ENCODE measurements around the gene RERE. TPM values are rescaled to one million over a fixed set of nuclear protein-coding genes. Genes with fewer than 3 reads are reported as not detected.

The RERE gene
- total RNA-seq, 1 donor from 2014 or later: 80.3 TPM

- H3K27me3 ChIP-seq: no peaks in the 10 kb centered on the region
- DNase-seq (ENCODE audit: extremely low spot score in 2 of 2): no peak
- H3K4me1 ChIP-seq: peaks cover 18% of the 10 kb centered on the region
- H3K4me3 ChIP-seq: no peak overlapping the region
- H3K9me3 ChIP-seq: no peaks in the 10 kb centered on the region
- no peak for TF ChIP-seq POLR2AphosphoS5 (IDR thresholded peaks at IDR 0.05; ENCODE audit: insufficient read depth in 1 of 2, low read depth in 1 of 2)
- no peaks in the 10 kb centered on the region for H3K36me3 ChIP-seq
- no peak overlapping the region for H3K27ac ChIP-seq
- intact Hi-C loops (cut with DNase I): loop anchor here (10.0 kb wide), 1 partner anchor 281 kb away; no protein-coding TSS in a partner anchor
Measured at GRCh38 chr1:8846263-8846662, 28.8 kb upstream of the RERE start.

DNA sequence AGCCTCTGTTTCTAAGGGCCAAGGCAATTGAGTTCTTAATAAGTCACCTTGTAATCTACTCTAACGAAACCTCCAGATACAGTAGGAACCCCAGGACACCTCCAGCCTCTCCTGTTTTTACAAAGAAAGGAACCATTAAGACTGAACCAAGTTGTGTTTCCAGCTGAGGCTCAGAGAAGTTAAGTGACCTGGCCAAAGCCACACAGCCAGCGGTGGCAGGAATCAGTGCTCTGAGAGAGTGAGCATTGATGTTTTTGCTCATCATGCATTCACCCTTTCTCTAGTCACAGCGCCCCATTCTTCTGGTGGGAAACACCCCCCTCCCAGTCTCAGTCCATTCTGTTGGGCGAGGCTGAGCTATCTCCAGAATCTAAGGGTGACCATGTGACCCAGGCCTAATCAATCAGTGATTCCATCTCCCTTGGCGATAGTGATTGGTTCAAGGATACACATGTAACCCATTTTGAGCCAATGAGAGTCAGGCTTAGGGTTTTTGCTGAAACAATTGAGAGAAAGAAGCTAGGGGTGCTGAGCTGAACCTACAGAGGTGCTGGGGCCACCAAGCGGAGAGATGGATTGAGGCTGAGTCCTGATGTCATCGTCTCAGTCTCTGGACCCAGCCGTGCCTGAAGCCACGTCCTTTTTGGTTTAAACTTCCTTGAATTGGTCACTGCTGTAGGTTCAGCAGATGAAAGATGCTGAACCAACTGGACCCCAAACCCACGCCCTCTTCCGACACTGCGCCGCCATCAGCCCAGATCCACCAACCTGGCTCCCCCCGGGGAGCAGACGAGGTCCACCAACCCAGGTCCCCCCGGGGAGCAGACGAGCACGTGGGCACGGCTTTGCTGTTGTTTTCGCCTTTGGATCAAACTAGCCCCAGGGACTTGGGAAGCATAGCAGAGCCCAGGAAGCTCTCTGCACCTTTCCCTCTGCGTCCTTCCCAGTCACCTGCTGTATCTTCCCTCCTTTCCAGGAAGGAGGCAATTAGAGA is 28.0 kb upstream of the RERE start:
- intact Hi-C loops (cut with DNase I): loop anchor here (10.0 kb wide), 1 partner anchor 281 kb away; no protein-coding TSS in a partner anchor
- Histone ChIP-seq H3K36me3 (no peaks in the 10 kb centered on the region), H3K27ac (no peak overlapping the region), H3K27me3 (no peaks in the 10 kb centered on the region), H3K9me3 (no peaks in the 10 kb centered on the region), H3K4me1 (peaks cover 18% of the 10 kb centered on the region), H3K4me3 (no peak overlapping the region)
- TF ChIP-seq CTCF (IDR thresholded peaks at IDR 0.05) (no peak), POLR2AphosphoS5 (IDR thresholded peaks at IDR 0.05; ENCODE audit: insufficient read depth in 1 of 2, low read depth in 1 of 2) (no peak), POLR2A (IDR thresholded peaks at IDR 0.05) (no peak)
- DNase-seq (ENCODE audit: extremely low spot score in 2 of 2): no peak

- TF ChIP-seq CTCF (IDR thresholded peaks at IDR 0.05): no peak
- no peak for TF ChIP-seq POLR2A (IDR thresholded peaks at IDR 0.05)
- TF ChIP-seq POLR2AphosphoS5 (IDR thresholded peaks at IDR 0.05; ENCODE audit: insufficient read depth in 1 of 2, low read depth in 1 of 2): no peak
- no peaks in the 10 kb centered on the region for H3K36me3 ChIP-seq
- DNase-seq (ENCODE audit: extremely low spot score in 2 of 2): no peak
- H3K4me3 ChIP-seq: no peak overlapping the region
- intact Hi-C loops (cut with DNase I): loop anchor here (10.0 kb wide), 1 partner anchor 280 kb away; no protein-coding TSS in a partner anchor
- H3K27me3 ChIP-seq: no peaks in the 10 kb centered on the region
- H3K27ac ChIP-seq: no peak overlapping the region
- peaks cover 18% of the 10 kb centered on the region for H3K4me1 ChIP-seq
- H3K9me3 ChIP-seq: no peaks in the 10 kb centered on the region
Measured at GRCh38 chr1:8844501-8845006, 27.1 kb upstream of the RERE start.

GRCh38 chr1:8841395-8841794 is 24.0 kb upstream of the RERE start:
- H3K27me3 ChIP-seq: no peaks in the 10 kb centered on the region
- H3K36me3 ChIP-seq: no peaks in the 10 kb centered on the region
- DNase-seq (ENCODE audit: extremely low spot score in 2 of 2): no peak
- H3K4me3 ChIP-seq: no peak overlapping the region
- no peaks in the 10 kb centered on the region for H3K9me3 ChIP-seq
- no peaks in the 10 kb centered on the region for H3K4me1 ChIP-seq
- intact Hi-C loops (cut with DNase I): loop anchor here (10.0 kb wide), 1 partner anchor 277 kb away; no protein-coding TSS in a partner anchor
- no peak overlapping the region for H3K27ac ChIP-seq
- TF ChIP-seq POLR2AphosphoS5 (IDR thresholded peaks at IDR 0.05; ENCODE audit: insufficient read depth in 1 of 2, low read depth in 1 of 2) (no peak), POLR2A (IDR thresholded peaks at IDR 0.05) (no peak), CTCF (IDR thresholded peaks at IDR 0.05) (no peak)

DNA sequence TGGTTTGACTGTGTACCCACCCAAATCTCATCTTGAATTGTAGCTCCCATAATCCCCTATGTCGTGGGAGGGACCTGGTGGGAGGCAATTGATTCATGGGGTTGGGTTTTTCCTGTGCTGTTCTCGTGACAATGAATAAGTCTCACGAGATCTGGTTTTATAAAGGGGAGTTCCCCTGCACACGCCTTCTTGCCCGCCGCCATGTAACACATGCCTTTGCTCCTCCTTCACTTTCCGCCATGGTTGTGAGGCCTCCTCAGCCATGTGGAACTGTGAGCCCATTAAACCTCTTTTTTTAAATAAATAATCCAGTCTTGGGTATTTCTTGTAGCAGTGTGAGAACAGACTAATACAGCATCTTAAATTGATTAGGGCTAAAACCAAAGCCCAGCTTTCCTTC is 22.6 kb upstream of the RERE start:
- Histone ChIP-seq H3K4me1 (no peaks in the 10 kb centered on the region), H3K4me3 (no peak overlapping the region), H3K27me3 (no peaks in the 10 kb centered on the region), H3K27ac (no peak overlapping the region), H3K36me3 (no peaks in the 10 kb centered on the region), H3K9me3 (no peaks in the 10 kb centered on the region)
- no peak for DNase-seq (ENCODE audit: extremely low spot score in 2 of 2)
- intact Hi-C loops (cut with DNase I): loop anchor here (10.0 kb wide), 1 partner anchor 275 kb away; no protein-coding TSS in a partner anchor
- TF ChIP-seq CTCF (IDR thresholded peaks at IDR 0.05) (no peak), POLR2AphosphoS5 (IDR thresholded peaks at IDR 0.05; ENCODE audit: insufficient read depth in 1 of 2, low read depth in 1 of 2) (no peak), POLR2A (IDR thresholded peaks at IDR 0.05) (no peak)
